ENCODE measurements around the gene CYP46A1.

- TF ChIP-seq CTCF (IDR thresholded peaks at IDR 0.05; ENCODE audit: insufficient read depth, low read length, poor library complexity, severe bottlenecking) (no peak), EZH2phosphoT487 (conservative IDR thresholded peaks at IDR 0.05; ENCODE audit: low read length) (no peak)
Observed at GRCh38 chr14:99634443-99634842, 49.7 kb upstream of the CYP46A1 start.

Data from SU-DHL-6 (cell line).